DMS 273 (cell line): ENCODE measurements around the gene KANK4.
A peak's percentile ranks its signal among the peaks of the same experiment; 100 is the strongest.
"Not testable (repeated sequence)": the region's sequence is repeated elsewhere in the genome, so short reads cannot be mapped to it uniquely, and the experiment has no call there.

Source experiments
- DNase-seq: peaks from one replicate; lab custom pipeline; 2025; ENCODE audit not compliant: unreplicated experiment; lab: John Stamatoyannopoulos, UW

KANK4 gene

GRCh38 chr1:62241371-62242131 is 77.7 kb downstream of the KANK4 start:
- DNase-seq, result peak; percentile 79

DNA sequence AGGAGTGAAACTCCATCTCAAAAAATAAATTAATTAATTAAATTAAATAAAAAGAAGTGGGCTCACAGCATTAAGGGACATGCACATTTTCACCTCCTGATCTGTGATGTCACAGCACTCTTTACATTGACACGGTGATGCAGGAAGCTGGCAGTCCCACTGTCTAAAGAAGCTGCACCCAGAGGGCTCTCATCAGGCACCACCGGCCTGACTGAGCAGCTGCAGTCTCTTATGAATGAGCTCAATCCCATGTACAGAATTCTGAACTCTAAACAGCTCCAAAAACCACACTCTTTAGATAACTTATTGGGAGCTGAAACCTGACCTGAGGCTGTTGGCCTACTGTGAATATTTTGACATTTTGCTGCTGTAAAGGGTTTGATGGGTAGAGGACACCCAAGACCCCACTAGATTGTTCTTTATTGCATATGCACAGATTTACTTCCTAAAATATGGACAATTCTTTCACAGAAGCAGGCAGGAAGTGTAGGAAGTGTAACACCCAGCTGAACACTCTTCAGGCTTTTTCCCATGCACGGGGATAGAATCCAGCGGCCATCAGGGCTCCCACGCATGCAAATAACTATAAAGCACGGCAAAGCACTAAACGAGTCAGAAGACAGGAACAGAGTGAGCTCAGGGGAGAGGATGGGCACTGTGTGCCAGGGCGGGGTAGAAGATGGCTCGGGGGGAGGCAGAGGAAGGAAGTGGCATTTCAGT is 78.4 kb downstream of the KANK4 start:
- DNase-seq, result peak; percentile 59

- DNase-seq, result not testable (repeated sequence)
These were observed 79.4 kb downstream of the KANK4 start for GRCh38 chr1:62239652-62240403.

- no peak for DNase-seq
These were observed 80.7 kb downstream of the KANK4 start for GRCh38 chr1:62238507-62238906.

- no peak for DNase-seq
These were observed 81.3 kb downstream of the KANK4 start for GRCh38 chr1:62237950-62238374.

DNA sequence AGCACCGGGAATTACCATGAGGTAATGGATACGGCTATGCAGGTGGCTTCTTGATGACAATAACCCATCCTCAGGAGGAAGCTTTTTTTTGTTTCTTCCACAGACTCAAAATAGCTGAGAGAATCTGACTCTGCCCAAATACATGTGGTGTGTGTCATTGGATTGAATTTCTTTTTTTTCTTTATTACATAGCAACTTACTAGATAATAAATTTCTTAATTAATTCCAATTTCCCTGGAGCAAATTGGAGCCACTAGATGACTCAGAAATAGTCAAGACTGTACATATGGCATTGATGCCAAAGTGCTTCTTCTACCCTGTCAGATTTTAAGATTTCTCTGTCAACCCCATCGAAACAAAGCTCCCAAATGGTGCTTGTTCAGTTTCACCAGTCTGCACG is 81.9 kb downstream of the KANK4 start:
- DNase-seq, result peak; percentile 26

- DNase-seq, result no peak
These were observed 83.7 kb downstream of the KANK4 start for GRCh38 chr1:62235576-62235975.

DNA sequence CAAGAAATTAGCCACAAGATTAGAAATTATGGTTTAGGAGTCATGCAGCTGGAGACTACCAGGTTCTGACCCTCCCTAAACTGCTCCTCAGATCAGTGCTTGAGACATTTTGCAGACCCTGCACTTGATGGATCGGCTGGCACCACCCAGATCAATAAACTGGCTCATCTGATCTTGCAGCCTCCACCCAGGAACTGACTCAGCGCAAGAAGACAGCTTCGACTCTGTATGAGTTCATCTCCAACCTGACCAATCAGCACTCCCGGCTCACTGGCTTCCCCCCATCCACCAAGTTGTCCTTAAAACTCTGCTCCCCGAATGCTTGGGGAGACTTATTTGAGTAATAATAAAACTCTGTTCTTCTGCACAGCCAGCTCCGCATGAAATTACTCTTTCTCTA is 84.5 kb downstream of the KANK4 start:
- no peak for DNase-seq

- no peak for DNase-seq
These were observed 85.2 kb downstream of the KANK4 start for GRCh38 chr1:62233926-62234450.

- no peak for DNase-seq
These were observed 86.4 kb downstream of the KANK4 start for GRCh38 chr1:62232871-62233278.

- no peak for DNase-seq
These were observed 88.5 kb downstream of the KANK4 start for GRCh38 chr1:62230718-62231117.

DNA sequence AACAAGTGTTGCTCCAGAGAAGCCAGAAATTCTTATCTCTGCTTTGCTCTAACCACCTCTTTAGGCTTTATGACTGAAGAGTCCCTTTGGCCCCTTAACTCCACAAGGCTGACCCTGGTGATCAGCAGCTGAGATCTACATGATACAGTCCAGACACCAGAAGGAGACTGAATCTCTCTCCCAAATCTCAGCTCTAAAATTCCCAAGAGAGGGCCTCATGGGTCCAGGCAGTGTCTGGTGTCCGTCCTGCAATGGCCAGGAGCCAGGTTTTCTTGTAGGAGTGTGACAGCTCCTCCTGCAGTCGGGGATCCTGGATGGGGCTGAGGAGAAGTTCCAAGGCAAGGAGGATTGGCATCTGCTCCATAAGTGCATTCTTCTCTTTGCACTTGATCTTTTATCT is 89.3 kb downstream of the KANK4 start:
- peak; percentile 62 for DNase-seq

GRCh38 chr1:62229468-62229867 is 89.8 kb downstream of the KANK4 start:
- peak; percentile 62 for DNase-seq

GRCh38 chr1:62228883-62229187 is 90.4 kb downstream of the KANK4 start:
- DNase-seq, result peak; percentile 35

DNA sequence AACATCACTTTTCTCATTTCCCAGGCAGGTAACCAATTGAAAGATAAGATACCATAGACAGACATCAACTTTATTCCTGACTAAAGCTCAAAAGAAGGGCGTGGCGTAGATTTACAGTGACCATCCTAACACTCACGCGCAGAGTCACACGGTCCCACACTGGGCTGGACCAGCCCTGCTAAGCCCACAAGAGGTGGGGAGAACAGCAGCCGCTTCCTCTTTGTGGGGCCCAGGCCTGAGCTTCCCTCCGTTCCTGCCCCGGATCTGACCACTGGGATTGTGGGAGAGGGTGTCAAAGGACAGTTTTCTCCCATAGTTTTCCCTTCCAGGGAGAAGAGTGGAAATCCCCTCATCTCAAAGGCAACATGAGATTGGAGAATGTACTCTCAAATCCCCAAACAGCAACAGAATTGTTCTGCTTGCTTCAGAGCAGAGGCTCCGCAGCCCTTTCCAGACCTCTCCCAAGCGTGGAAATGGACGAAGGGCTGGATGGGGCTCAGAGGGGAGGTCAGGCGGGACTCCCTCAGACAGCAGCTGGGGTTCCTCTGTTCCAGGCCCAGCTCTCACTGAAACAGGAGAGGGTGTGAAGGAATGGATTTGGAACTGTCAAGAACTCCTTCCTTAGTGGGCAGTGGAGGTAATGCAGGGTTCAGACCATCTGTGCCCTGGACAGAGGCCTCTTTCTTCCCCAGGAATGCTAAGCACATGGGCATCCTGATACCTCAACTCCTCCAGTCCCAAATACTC is 90.9 kb downstream of the KANK4 start:
- DNase-seq, result peak; percentile 35

GRCh38 chr1:62227496-62227895 is 91.7 kb downstream of the KANK4 start:
- no peak for DNase-seq

DNA sequence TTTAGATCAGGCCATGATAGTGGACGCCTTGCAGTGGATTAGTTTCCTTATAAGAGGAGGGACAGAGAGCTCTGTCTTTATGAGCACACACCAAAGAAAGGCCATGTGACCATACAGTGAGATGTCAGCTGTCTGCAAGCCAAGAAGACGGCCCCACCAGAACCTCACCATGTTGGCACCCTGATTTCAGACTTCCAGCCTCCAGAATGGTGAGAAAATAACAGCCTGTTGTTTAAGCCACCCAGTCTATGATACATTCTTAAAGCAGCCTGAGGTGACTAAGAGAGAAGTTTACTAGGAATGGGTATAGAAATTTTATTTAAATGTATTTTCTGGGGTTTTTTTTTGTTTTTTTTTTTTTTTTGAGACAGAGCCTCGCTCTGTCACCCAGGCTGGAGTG is 95.1 kb downstream of the KANK4 start:
- DNase-seq, result no peak

GRCh38 chr1:62222321-62222720 is 96.9 kb downstream of the KANK4 start:
- DNase-seq, result no peak

DNA sequence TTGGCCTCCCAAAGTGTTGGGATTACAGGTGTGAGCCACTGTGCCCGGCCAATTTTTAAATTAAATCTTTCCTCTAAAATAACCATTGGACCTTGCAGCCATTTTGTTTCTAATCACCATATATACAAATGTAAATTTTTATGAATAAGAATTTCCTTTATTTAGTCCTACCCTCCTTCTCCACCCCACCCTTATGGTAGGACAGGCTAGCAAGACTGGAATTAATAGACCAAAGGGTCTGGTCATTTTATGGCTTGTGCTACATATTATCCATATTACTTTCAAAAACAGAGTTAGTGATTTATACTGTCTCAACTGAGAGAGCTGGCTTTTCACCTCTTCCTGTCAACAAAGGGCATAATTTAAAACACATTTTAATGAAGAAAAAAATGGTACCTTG is 98.1 kb downstream of the KANK4 start:
- DNase-seq, result no peak

GRCh38 chr1:62220456-62220855 is 98.8 kb downstream of the KANK4 start:
- DNase-seq, result not testable (repeated sequence)

- DNase-seq, result no peak
These were observed 100.6 kb downstream of the KANK4 start for GRCh38 chr1:62218604-62219003.
